PFSK-1 (cell line): ENCODE data around the gene IGFBPL1.

Experiments
- POLR2AphosphoS5 ChIP-seq: IDR thresholded peaks from 2 replicates; pipeline ENCODE4 v1.6.1; 2012; ENCODE audit warnings: low read depth, mild to moderate bottlenecking, control low read depth, low read length, moderate library complexity
- REST ChIP-seq, 2 experiments: IDR thresholded peaks; 2 replicates each; pipeline versions ENCODE4 v1.6.1 to v1.8.0; 2011 to 2012; ENCODE audit warnings: low read depth in 2 of 2, low read length in 2 of 2, control low read depth in 1 of 2, inconsistent platforms in 1 of 2, mild to moderate bottlenecking in 1 of 2, moderate library complexity in 1 of 2; ENCODE audit not compliant: insufficient read depth in 1 of 2
- SIN3A ChIP-seq: IDR thresholded peaks from 2 replicates; pipeline ENCODE4 v1.6.1; 2012; ENCODE audit warnings: mild to moderate bottlenecking, low read length, moderate library complexity, borderline replicate concordance; ENCODE audit not compliant: insufficient read depth

- TF ChIP-seq REST (IDR thresholded peaks at IDR 0.05; ENCODE audit: insufficient read depth in 1 of 2, low read depth in 2 of 2, low read length in 2 of 2) (no peak), POLR2AphosphoS5 (no peak), SIN3A (no peak)
Observed at GRCh38 chr9:38405785-38406184, 18.5 kb downstream of the IGFBPL1 start.
